ENCODE measurements around the gene SLC30A2. TPM values are rescaled to one million over a fixed set of nuclear protein-coding genes. Genes with fewer than 3 reads are reported as not detected.

The SLC30A2 gene
- total and polyA plus RNA-seq, 2 experiments from 2014 or later: 0.07 TPM; not detected in 1

DNA sequence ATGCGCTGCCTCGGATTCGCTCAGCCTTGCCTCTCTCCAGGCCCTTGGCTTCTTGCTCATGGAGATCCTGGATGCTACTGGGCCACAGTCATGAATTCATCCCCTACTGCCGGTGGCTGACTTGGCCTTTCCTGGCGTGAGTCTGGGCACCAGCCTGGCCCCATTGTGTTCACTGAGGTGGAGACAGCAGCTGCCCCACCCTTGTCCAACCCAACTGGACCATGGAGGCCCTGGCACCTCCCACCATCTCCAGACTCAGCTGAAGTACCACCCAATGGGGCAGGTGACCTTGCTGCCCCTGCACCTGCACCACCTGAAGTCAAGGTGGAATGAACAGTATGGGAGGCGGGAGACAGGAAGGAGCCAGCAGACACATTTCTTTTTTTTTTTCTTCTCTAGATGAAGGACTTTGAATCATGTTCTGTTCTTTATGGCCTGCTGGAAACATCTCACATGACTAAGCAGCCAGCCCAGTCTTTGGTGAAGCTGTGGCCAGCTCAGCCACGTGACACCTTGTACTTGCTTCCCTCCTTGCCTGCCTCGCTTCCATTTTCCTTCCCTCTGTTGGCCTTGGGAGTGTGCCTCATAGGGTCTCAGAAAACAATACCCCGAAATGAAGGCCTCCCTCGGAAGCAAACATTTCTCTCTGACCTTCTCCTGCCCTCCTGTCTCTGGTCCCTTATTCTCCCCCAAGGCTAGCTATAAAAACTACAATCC lies 3.8 kb upstream of the SLC30A2 start:
- H3K27ac Mint-ChIP-seq: no peak overlapping the region
- no peaks in the 10 kb centered on the region for H3K4me1 ChIP-seq (ENCODE audit: insufficient read depth)
- peaks cover 29% of the 10 kb centered on the region for H3K27me3 Mint-ChIP-seq (ENCODE audit: insufficient read depth, low read depth, poor library complexity)

More for the DNA sequence above, 3.8 kb upstream of the SLC30A2 start:
- H3K79me2 ChIP-seq (replicated peaks; ENCODE audit: insufficient read depth): no peaks in the 10 kb centered on the region
- no peaks in the 10 kb centered on the region for H3F3A ChIP-seq (replicated peaks; ENCODE audit: low read depth)
- no peak overlapping the region for H3K4me2 ChIP-seq
- H3K36me3 ChIP-seq (ENCODE audit: insufficient read depth): no peaks in the 10 kb centered on the region
- no peak overlapping the region for H3K4me3 ChIP-seq
- DNase-seq (ENCODE audit: low spot score): no peak
- peaks cover 62% of the 10 kb centered on the region for H3K27me3 ChIP-seq (ENCODE audit: insufficient read depth)
- H3K36me3 Mint-ChIP-seq (ENCODE audit: low read depth): no peaks in the 10 kb centered on the region
- H4K20me1 ChIP-seq (replicated peaks; ENCODE audit: insufficient read depth): 0 out of 2 replicates have a peak, but pooled peaks cover 4% of the 10 kb centered on the region
- ATAC-seq: no peak
- H3K9me2 ChIP-seq (ENCODE audit: insufficient read depth): no peaks in the 10 kb centered on the region
- peaks cover 7% of the 10 kb centered on the region; the same call in 2 of the 3 replicates for H3K4me1 Mint-ChIP-seq
- TF ChIP-seq JUNB (IDR thresholded peaks at IDR 0.05; ENCODE audit: unreplicated experiment) (no peak), NANOG (IDR thresholded peaks at IDR 0.05; ENCODE audit: borderline replicate concordance) (no peak), STAT1 (IDR thresholded peaks at IDR 0.05; ENCODE audit: unreplicated experiment) (no peak), EZH2 (IDR thresholded peaks at IDR 0.05; ENCODE audit: low read depth, unreplicated experiment) (no peak), CREB1 (CRISPR knock-in tag; IDR thresholded peaks at IDR 0.05; ENCODE audit: low read depth) (no peak), ZNF114 (CRISPR knock-in tag; IDR thresholded peaks at IDR 0.05) (no peak), ZNF331 (CRISPR knock-in tag; IDR thresholded peaks at IDR 0.05; ENCODE audit: low read depth) (no peak), POLR2AphosphoS5 (IDR thresholded peaks at IDR 0.05; ENCODE audit: low read depth) (no peak), EZH2phosphoT487 (IDR thresholded peaks at IDR 0.05; ENCODE audit: unreplicated experiment) (no peak)
- TF ChIP-seq, protein P1, sequence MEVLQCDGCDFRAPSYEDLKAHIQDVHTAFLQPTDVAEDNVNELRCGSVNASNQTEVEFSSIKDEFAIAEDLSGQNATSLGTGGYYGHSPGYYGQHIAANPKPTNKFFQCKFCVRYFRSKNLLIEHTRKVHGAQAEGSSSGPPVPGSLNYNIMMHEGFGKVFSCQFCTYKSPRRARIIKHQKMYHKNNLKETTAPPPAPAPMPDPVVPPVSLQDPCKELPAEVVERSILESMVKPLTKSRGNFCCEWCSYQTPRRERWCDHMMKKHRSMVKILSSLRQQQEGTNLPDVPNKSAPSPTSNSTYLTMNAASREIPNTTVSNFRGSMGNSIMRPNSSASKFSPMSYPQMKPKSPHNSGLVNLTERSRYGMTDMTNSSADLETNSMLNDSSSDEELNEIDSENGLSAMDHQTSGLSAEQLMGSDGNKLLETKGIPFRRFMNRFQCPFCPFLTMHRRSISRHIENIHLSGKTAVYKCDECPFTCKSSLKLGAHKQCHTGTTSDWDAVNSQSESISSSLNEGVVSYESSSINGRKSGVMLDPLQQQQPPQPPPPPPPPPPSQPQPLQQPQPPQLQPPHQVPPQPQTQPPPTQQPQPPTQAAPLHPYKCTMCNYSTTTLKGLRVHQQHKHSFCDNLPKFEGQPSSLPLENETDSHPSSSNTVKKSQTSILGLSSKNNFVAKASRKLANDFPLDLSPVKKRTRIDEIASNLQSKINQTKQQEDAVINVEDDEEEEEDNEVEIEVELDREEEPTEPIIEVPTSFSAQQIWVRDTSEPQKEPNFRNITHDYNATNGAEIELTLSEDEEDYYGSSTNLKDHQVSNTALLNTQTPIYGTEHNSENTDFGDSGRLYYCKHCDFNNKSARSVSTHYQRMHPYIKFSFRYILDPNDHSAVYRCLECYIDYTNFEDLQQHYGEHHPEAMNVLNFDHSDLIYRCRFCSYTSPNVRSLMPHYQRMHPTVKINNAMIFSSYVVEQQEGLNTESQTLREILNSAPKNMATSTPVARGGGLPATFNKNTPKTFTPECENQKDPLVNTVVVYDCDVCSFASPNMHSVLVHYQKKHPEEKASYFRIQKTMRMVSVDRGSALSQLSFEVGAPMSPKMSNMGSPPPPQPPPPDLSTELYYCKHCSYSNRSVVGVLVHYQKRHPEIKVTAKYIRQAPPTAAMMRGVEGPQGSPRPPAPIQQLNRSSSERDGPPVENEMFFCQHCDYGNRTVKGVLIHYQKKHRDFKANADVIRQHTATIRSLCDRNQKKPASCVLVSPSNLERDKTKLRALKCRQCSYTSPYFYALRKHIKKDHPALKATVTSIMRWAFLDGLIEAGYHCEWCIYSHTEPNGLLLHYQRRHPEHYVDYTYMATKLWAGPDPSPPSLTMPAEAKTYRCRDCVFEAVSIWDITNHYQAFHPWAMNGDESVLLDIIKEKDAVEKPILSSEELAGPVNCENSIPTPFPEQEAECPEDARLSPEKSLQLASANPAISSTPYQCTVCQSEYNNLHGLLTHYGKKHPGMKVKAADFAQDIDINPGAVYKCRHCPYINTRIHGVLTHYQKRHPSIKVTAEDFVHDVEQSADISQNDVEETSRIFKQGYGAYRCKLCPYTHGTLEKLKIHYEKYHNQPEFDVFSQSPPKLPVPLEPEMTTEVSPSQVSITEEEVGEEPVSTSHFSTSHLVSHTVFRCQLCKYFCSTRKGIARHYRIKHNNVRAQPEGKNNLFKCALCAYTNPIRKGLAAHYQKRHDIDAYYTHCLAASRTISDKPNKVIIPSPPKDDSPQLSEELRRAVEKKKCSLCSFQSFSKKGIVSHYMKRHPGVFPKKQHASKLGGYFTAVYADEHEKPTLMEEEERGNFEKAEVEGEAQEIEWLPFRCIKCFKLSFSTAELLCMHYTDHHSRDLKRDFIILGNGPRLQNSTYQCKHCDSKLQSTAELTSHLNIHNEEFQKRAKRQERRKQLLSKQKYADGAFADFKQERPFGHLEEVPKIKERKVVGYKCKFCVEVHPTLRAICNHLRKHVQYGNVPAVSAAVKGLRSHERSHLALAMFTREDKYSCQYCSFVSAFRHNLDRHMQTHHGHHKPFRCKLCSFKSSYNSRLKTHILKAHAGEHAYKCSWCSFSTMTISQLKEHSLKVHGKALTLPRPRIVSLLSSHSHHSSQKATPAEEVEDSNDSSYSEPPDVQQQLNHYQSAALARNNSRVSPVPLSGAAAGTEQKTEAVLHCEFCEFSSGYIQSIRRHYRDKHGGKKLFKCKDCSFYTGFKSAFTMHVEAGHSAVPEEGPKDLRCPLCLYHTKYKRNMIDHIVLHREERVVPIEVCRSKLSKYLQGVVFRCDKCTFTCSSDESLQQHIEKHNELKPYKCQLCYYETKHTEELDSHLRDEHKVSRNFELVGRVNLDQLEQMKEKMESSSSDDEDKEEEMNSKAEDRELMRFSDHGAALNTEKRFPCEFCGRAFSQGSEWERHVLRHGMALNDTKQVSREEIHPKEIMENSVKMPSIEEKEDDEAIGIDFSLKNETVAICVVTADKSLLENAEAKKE (CRISPR knock-in tag; IDR thresholded peaks at IDR 0.05): no peak
- TF ChIP-seq, protein P2, sequence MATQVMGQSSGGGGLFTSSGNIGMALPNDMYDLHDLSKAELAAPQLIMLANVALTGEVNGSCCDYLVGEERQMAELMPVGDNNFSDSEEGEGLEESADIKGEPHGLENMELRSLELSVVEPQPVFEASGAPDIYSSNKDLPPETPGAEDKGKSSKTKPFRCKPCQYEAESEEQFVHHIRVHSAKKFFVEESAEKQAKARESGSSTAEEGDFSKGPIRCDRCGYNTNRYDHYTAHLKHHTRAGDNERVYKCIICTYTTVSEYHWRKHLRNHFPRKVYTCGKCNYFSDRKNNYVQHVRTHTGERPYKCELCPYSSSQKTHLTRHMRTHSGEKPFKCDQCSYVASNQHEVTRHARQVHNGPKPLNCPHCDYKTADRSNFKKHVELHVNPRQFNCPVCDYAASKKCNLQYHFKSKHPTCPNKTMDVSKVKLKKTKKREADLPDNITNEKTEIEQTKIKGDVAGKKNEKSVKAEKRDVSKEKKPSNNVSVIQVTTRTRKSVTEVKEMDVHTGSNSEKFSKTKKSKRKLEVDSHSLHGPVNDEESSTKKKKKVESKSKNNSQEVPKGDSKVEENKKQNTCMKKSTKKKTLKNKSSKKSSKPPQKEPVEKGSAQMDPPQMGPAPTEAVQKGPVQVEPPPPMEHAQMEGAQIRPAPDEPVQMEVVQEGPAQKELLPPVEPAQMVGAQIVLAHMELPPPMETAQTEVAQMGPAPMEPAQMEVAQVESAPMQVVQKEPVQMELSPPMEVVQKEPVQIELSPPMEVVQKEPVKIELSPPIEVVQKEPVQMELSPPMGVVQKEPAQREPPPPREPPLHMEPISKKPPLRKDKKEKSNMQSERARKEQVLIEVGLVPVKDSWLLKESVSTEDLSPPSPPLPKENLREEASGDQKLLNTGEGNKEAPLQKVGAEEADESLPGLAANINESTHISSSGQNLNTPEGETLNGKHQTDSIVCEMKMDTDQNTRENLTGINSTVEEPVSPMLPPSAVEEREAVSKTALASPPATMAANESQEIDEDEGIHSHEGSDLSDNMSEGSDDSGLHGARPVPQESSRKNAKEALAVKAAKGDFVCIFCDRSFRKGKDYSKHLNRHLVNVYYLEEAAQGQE (IDR thresholded peaks at IDR 0.05; ENCODE audit: unreplicated experiment): no peak
- TF ChIP-seq, protein P3, sequence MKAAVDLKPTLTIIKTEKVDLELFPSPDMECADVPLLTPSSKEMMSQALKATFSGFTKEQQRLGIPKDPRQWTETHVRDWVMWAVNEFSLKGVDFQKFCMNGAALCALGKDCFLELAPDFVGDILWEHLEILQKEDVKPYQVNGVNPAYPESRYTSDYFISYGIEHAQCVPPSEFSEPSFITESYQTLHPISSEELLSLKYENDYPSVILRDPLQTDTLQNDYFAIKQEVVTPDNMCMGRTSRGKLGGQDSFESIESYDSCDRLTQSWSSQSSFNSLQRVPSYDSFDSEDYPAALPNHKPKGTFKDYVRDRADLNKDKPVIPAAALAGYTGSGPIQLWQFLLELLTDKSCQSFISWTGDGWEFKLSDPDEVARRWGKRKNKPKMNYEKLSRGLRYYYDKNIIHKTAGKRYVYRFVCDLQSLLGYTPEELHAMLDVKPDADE (IDR thresholded peaks at IDR 0.05): no peak
- TF ChIP-seq, protein P4, sequence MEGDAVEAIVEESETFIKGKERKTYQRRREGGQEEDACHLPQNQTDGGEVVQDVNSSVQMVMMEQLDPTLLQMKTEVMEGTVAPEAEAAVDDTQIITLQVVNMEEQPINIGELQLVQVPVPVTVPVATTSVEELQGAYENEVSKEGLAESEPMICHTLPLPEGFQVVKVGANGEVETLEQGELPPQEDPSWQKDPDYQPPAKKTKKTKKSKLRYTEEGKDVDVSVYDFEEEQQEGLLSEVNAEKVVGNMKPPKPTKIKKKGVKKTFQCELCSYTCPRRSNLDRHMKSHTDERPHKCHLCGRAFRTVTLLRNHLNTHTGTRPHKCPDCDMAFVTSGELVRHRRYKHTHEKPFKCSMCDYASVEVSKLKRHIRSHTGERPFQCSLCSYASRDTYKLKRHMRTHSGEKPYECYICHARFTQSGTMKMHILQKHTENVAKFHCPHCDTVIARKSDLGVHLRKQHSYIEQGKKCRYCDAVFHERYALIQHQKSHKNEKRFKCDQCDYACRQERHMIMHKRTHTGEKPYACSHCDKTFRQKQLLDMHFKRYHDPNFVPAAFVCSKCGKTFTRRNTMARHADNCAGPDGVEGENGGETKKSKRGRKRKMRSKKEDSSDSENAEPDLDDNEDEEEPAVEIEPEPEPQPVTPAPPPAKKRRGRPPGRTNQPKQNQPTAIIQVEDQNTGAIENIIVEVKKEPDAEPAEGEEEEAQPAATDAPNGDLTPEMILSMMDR (conservative IDR thresholded peaks at IDR 0.05; ENCODE audit: low read depth in 2 of 2): no peak
- H3K4me3 Mint-ChIP-seq: no peak overlapping the region
- H3K27ac ChIP-seq (ENCODE audit: low read depth): no peak overlapping the region
- no peak overlapping the region for H2AFZ ChIP-seq
- no peaks in the 10 kb centered on the region for H3K9me3 Mint-ChIP-seq
